OCI-LY7 (cell line): ENCODE data around the gene QSER1.
"Not testable (repeated sequence)": the region's sequence is repeated elsewhere in the genome, so short reads cannot be mapped to it uniquely, and the experiment has no call there.

ENCODE experiments used
- CTCF ChIP-seq: fragments of 200-600 bp; sonication (generic); conservative IDR thresholded peaks from 2 replicates; pipeline ENCODE4 v1.5.1; 2014; ENCODE audit warnings: mild to moderate bottlenecking, antibody characterized with exemption, low read length, moderate library complexity, mixed read lengths
- EZH2phosphoT487 ChIP-seq: fragments of 200-600 bp; sonication (generic); IDR thresholded peaks from 2 replicates; pipeline ENCODE4 v1.6.1; 2018; ENCODE audit warnings: low read depth, borderline replicate concordance, mild to moderate bottlenecking, mixed run types, antibody characterized with exemption, low read length, moderate library complexity, mixed read lengths

- TF ChIP-seq CTCF, EZH2phosphoT487: not testable (repeated sequence)
Observed at GRCh38 chr11:32937283-32937682, 44.7 kb downstream of the QSER1 start.
